ENCODE results near the gene ITSN1. TPM values are rescaled to one million over a fixed set of nuclear protein-coding genes. Genes with fewer than 3 reads are reported as not detected.

The ITSN1 gene
- total and polyA plus RNA-seq, 2 of the 13 experiments (the other 11 are each of a cell fraction or from before 2014, with no cell fraction given) = 26.1 to 33.8 TPM

- Histone ChIP-seq H3K27me3 (ENCODE audit: control insufficient read depth in 1 of 2, insufficient read depth in 2 of 2, low read length in 2 of 2) (no peaks in the 10 kb centered on the region), H4K20me1 (ENCODE audit: insufficient read depth, low read length) (no peaks in the 10 kb centered on the region), H2AFZ (ENCODE audit: low read length) (no peak overlapping the region), H3K27ac (ENCODE audit: extremely low read length, insufficient read depth, low read length) (no peak overlapping the region), H3K79me2 (ENCODE audit: insufficient read depth, low read length) (no peaks in the 10 kb centered on the region), H3K4me3 (replicated peaks in 1 of 3; ENCODE audit: insufficient read depth in 1 of 3, low read depth in 2 of 3, low read length in 3 of 3) (no peak overlapping the region), H3K4me1 (ENCODE audit: insufficient read depth, low read length) (peaks cover 13% of the 10 kb centered on the region), H3K36me3 (replicated peaks in 1 of 2; ENCODE audit: control insufficient read depth in 1 of 2, insufficient read depth in 2 of 2, low read length in 2 of 2) (peaks cover 1 to 35% of the 10 kb centered on the region in 2 experiments), H3K9ac (ENCODE audit: insufficient read depth, low read depth, low read length) (no peak overlapping the region), H3K4me2 (ENCODE audit: low read depth, low read length) (no peak overlapping the region), H3K9me3 (ENCODE audit: low read length) (no peaks in the 10 kb centered on the region)
- no peak for FAIRE-seq
- ChIA-PET POLR2A (no interaction called here), CTCF (ENCODE audit: low intra/inter-chr PET ratio, low total read pairs) (no interaction called here)
- in situ Hi-C loops (cut with HindIII; ENCODE audit: extremely low pct_ligation_motif_present, low pct_unique_long_range_greater_than_20kb) (no loop called here), intact Hi-C loops (cut with micrococcal nuclease; ENCODE audit: unreplicated experiment) (no loop called here)
- DNase-seq (ENCODE audit: low spot score) = no peak
- BruUV-seq (replicated peaks) = no TSS peak
- ATAC-seq = no peak
- TF ChIP-seq ZBTB20 (CRISPR knock-in tag; IDR thresholded peaks at IDR 0.05; ENCODE audit: borderline replicate concordance, low read depth) (no peak), MZF1 (CRISPR knock-in tag; IDR thresholded peaks at IDR 0.05; ENCODE audit: borderline replicate concordance) (no peak), MEIS1 (CRISPR knock-in tag; IDR thresholded peaks at IDR 0.05; ENCODE audit: borderline replicate concordance) (no peak), ZKSCAN5 (CRISPR knock-in tag; IDR thresholded peaks at IDR 0.05) (no peak), AGO1 (IDR thresholded peaks at IDR 0.05; ENCODE audit: low read depth, low read length, poor library complexity, severe bottlenecking) (no peak), ZFP36 (IDR thresholded peaks at IDR 0.05; ENCODE audit: borderline replicate concordance, low read depth, low read length, partially characterized antibody) (no peak), TEF (CRISPR knock-in tag; IDR thresholded peaks at IDR 0.05) (no peak), MNT (IDR thresholded peaks at IDR 0.05) (no peak), PAXIP1 (CRISPR knock-in tag; conservative IDR thresholded peaks at IDR 0.05) (no peak), CENPBD1 (CRISPR knock-in tag; IDR thresholded peaks at IDR 0.05; ENCODE audit: borderline replicate concordance, low read depth) (no peak)
These were observed 178.0 kb downstream of the ITSN1 start for GRCh38 chr21:33820230-33820770.
